Measurements from ENCODE around the gene TOR1A.

Gene TOR1A, protein sequence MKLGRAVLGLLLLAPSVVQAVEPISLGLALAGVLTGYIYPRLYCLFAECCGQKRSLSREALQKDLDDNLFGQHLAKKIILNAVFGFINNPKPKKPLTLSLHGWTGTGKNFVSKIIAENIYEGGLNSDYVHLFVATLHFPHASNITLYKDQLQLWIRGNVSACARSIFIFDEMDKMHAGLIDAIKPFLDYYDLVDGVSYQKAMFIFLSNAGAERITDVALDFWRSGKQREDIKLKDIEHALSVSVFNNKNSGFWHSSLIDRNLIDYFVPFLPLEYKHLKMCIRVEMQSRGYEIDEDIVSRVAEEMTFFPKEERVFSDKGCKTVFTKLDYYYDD

DNA sequence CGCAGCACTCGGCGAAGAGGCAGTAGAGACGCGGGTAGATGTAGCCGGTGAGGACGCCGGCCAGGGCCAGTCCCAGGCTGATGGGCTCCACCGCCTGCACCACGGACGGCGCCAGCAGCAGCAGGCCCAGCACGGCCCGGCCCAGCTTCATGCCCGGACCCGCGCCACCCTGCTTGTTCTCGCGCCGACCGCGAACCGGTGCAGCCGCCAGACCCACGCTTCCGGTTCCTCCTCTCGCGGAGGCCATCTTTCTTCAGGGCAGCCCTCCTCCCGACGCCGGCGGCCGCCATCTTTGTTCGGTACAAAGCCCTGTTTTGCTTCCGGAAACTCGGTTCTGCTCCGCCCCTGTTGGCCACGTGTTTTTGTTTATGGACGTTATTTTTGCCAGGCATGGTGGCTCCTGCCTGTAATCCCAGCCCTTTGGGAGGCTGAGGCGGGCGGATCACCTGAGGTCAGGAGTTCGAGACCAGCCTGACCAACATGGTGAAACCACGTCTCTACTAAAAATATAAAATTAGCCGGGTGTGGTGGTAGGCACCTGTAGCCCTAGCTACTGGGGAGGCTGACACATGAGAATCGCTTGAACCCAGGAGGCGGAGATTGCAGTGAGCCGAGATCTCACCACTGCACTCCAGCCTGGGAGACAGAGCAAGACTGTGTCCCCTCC lies at the start of gene TOR1A:
Gene TOR1A, minus strand, starts transcription at position 202 of the 667 bp plus-strand sequence. Its CDS starts 51 bp downstream, at position 151.
- peak; percentile 66 for DNase-seq

DNA sequence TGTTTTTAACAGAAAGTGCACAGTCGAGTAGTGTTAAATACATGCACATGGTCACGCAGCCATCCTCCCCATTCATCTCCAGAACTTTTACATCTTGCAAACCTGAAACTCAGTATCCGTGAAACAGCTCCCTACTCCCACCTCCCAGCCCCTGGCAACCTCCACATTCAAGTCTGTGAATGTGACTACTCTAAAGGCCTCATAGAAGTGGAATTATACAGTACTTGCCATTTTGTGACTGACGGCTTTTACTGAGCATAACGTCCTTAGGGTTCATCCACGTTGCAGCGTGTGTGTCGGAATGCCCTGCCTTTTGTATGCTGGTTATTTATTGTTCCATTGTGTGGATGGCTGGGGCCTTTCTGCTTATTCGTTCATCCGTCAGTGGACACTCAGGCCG lies 47.1 kb upstream of the TOR1A start:
- no peak for DNase-seq

GRCh38 chr9:129869585-129870501 lies 45.9 kb upstream of the TOR1A start:
- no peak for DNase-seq

DNA sequence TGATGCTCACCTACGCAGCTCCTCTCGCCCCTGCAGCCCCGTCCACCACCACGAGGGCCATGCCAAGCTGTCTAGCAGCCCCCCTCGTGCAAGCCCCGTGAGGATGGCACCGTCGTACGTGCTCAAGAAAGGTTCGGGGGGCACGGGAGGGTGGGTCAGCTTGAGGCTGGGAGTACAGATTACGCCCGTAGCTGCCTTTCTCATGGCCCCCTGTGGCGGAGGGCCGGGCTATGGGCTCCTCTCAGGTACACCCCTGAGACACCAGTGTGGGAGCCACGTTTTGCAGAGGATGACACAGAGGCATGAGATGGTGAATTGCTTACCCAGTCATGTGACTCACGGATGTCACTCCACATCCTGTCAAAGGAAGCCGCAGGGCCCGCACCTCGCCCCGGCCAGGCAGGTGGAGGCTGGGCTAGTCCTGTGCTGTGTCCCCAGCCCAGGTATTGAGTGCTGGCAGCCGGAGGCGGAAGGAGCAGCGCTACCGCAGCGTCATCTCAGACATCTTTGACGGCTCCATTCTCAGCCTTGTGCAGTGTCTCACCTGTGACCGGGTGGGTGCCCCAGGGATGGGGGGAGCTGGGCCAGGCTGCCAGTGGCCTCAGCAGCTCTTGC lies 45.0 kb upstream of the TOR1A start:
- no peak for DNase-seq

DNA sequence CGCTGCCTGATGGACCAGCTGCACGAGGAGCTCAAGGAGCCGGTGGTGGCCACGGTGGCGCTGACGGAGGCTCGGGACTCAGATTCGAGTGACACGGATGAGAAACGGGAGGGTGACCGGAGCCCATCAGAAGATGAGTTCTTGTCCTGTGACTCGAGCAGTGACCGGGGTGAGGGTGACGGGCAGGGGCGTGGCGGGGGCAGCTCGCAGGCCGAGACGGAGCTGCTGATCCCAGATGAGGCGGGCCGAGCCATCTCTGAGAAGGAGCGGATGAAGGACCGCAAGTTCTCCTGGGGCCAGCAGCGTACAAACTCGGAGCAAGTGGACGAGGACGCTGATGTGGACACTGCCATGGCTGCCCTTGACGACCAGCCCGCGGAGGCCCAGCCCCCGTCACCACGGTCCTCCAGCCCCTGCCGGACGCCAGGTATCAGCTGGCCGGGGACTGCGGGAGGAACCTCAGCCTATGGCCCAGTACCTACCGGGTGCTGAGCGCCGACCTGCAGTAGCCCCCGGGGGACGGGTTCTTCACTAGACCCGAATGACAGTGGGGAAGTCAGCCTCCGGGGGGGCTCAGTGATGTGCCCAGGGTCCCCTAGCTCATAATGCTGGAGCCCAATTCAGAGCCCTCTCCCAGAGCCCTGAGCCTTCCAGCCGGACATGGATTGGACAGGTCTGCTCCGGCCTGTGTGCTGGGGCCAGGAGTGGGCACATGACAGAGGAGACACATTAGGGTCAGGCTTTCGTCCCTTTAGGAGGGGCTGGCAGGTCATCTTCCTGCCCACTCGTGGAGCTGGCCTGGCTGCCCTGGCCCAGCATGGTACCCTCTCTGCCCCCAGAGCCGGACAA lies 44.3 kb upstream of the TOR1A start:
- DNase-seq = no peak

- DNase-seq = no peak
These were observed 43.4 kb upstream of the TOR1A start for GRCh38 chr9:129867136-129868022.

DNA sequence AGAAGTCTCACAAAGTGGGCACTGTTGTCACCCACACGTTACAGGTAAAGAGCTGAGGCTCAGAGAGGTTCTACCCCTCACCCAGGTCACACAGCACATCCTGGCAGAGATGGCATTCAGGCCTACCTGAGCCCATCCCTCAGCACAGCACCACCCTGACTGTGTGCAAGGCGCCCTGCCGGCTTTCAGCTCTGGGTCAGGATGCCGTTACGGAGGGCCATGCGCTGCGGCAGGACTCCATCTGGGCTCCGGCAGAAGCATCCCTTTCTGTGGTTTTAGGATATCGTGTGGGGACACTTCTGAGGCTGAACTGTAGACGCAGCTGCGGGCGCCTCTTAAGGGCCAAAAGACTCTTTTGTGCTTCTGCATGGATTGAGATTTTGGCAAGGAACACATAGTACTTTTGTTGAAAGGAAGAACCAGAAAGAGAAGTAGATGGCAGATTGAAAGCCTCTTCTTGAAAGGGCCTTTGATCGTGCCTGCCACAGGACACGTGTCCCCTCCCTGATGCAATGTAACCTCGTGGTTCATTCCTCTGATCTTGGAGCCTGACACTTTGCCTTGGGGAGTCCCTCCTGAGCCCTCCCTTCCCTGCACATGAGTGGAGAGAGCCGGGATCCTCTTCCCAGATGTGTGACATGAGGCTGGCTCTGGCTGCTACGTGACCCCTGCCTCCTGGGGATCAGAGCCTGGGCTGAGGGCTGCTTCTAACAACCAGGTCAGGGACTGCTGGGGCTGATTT lies 42.6 kb upstream of the TOR1A start:
- no peak for DNase-seq

DNA sequence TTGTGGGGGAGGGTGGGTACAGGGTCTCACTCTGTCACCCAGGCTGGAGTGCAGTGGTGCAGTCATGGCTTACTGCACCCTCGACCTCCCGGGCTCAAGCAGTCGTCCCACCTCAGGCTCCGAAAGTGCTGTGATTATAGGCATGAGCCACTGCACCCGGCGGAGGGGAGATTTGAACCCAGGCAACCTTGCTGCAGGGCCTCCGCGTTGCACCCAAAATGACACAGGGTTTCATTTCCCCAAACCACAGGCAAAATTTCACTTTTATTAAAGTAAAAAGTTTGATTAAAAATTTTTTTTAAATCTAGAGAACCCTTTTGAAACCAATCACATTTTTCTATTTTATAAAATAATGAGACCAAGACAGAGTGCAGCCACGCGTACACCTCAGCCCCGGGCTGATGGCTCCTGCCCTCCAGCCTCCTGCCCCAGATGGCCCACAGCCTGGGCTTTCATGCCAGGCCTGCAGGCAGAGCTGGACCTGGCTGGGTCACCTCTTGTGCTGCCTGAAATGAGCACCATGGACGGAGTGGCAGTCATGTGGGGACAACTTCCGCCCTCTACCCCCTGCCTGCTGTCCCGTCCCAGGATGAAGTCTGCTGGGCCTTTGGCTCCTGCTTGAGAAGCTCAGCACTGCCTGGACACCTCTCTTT lies 41.9 kb upstream of the TOR1A start:
- DNase-seq = no peak

- no peak for DNase-seq
These were observed 41.2 kb upstream of the TOR1A start for GRCh38 chr9:129864991-129865647.

GRCh38 chr9:129863059-129863690 lies 39.2 kb upstream of the TOR1A start:
- DNase-seq = no peak

DNA sequence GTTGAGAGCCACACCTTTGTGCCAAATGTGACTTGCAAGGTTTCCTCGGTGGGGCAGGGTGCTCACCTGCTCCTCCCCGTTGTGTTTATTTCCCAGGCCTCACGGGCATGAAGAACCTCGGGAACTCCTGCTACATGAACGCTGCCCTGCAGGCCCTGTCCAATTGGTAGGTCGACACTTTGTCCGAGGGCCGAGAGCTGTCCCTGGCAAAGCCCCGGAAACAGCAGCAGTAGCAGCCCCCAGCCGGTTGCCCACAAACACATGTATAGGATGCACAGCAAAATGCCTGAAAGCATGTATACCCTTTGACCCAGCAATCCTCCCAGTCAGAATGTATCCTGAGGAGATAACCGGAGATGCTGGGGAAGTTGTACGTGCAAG lies 37.5 kb upstream of the TOR1A start:
- no peak for DNase-seq

DNA sequence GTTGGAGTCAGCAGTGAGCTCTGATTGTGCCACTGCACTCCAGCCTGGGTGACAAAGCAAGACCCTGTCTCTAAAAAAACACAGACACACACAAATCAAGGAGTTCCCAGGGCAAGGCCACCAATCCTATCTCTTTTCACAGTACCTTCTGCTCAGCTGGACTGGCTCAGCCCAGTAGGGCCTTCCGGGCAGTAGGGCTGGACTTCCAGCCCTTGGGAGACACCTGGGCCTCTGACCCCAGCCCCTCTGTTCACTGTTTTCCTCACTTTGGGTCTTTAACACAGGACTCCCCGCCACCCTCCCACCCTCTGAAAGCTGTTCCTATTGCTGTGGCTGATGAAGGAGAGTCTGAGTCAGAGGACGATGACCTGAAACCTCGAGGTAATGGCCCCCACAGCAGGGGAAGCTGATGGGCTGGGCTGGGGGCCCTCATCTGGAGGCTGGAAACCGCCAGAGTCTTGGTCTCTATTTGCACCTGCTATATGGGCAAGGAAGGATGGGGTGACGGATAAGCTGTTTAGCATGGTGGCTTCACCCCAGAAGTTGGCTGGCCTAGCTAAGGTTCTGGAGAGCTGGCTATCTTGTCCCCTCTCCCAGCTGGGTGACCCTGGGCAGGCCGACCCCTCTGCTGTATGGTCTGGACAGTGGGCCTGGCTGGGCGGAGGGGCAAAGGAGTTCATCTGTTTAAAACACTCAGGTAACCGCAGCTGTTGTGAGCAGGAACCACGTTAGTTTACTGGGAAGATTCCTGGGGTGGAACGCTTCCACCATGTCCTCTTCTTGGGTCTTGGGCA lies 36.9 kb upstream of the TOR1A start:
- no peak for DNase-seq

DNA sequence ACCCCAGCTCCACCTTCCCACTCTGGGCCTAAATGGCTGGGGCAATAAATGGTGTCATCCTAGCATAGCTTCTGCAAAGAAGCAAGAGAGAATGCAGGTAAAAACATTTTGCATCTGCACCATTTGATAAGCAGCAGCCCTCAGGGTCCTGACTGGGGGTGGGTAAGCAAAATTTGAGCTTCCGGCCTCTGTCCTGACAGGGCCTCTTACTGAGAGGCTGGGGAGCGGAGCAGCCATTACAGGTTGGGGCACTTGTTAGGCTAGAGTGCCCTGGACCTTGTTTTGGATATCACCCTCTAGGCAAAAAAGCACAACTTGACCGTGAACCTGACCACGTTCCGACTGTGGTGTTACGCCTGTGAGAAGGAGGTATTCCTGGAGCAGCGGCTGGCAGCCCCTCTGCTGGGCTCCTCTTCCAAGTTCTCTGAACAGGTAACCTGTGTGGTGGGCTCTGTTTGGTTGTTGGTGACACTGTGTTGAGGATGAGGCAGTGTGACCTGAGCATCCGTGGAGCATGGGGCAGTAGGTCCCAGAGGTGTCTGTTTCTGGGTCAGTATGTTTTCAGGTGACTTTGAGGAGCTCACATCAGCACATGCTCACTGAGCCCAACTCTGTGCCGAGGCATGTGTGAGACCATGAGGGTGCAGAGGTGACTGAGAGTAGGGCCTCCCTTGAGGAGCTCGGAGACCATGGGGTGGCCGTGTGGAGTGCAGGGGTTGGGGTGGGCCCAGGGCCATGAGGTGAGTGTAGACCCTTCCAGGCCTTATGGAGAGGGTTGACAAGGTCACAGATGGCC lies 34.4 kb upstream of the TOR1A start:
- DNase-seq = no peak

DNA sequence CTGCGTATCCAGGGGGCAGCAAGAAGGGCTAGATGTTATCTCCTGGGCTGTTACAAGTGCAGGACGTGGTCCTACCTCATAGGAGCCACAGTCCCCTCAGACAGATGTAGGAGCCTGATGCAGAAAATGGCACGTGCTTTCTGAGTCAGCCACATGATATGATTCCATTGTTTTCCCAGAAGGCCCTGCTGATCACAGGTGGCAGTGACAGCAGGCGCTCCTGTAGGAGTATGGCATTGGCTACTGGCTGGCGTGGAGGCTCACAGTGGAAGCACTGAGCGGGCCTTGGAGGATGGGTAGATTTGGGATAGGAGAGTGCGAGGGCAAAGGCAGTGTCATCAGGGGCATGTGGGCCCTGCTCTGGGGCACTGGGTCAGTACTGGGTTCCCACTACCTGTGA lies 33.3 kb upstream of the TOR1A start:
- no peak for DNase-seq

DNA sequence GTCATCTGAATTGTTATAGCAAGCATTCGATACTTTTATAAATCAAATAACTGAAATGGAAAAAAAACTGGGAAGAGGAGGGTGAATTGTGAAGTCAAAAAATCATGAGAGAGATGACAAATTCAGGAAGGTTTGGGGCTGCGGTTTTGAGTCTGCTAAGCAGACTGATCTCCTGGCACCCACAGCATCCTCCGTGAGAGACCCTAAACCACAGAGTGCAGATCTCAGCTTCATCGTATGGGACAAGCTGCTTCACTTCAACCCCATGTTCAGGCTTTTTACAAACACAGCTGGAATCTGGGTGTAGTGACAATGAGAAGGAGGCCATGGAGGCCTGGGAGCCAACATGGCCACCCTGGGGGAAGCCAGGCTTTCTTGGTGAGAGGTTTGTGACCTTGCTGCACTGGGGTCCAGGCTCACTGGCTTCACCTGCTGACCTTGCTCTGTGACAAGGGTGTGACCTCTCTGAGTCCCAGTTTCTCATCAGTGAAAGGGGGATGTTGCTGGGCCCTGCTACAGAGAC lies 30.7 kb upstream of the TOR1A start:
- DNase-seq = no peak

DNA sequence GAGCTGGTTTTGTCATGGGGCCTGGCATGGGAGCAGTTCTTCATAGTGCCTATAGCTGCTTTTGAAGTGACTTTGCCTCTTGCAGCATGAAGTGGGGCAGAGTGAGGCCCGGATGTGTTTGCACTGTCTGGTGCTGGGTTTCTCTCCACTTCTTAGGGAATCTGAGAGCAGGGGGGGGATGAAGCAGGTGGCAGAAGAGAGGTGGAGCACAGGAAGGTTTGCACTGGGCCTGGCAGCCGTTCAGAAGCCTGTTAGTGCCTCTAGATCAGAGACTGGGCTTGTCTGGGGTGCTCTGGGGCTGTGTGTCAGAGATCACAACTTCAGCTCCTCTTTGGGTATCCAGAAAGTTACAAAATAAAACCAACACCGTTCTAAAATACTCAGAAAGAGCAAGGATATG lies 29.7 kb upstream of the TOR1A start:
- no peak for DNase-seq

GRCh38 chr9:129852579-129852978 lies 28.6 kb upstream of the TOR1A start:
- DNase-seq = no peak

All from NCI-H187 treated with DMSO at 0.1 percent for 48 hours (cell line).